Measurements from ENCODE around the gene CD7.

DNA sequence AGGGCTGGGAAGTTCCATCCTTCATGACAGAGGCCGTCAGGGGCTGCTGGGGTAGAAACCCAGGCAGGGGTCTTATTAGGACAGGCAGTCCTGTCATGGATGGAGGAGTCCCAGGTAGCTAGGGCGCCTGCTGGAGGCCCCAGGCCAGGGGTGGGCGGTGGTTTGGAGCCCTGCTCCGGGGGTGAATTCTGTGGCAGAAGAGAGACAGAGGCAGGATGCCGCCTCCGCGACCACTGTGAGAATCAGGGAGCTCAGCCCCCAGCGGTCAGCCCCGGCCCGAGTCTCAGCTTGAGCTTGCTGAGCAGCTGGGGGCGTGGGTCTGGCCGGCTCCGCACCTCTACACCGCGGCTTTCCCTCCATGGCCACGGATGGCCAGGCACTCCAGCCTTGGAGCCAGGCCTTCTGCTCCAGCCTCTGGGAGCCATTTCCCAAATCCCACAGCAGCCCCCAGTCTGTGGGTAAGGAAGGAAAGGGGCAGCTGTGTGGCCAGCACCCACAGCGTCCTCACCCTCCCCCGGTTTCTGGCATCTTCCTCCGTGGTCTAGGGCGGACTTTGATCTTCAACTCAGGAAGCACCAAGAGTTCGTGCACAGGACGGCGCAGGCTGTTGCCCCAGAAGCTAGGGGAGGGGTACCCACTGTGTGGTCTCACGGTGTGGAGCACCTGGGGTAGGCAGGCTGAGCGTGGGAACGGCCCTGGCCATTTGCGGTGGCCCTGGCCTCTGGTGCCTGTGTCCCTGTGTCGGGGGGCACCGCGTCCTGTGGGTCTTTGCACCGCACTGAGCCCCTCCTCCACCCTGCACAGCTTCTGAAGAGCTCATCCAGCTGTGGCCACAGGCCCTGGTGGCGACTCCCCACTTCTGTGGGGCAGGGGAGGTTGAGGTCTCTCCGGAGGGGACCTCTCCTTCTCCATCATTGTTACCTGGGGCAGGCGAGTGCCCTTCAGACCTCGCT lies 14.1 kb downstream of the CD7 start:
- TF ChIP-seq CTCF (IDR thresholded peaks at IDR 0.05) (no peak), EZH2 (IDR thresholded peaks at IDR 0.05; ENCODE audit: borderline replicate concordance, insufficient read depth, low read depth, low read length, poor library complexity, severe bottlenecking) (no peak)
